ENCODE measurements around the gene RAB28.
"Not testable (repeated sequence)": the region's sequence is repeated elsewhere in the genome, so short reads cannot be mapped to it uniquely, and the experiment has no call there.

Gene RAB28

GRCh38 chr4:13409324-13409723, 74.8 kb downstream of the RAB28 start:
- POLR2A ChIA-PET: no interaction called here
- no peak overlapping the region for H3K4me3 ChIP-seq (ENCODE audit: low read depth, low read length)
- DNase-seq (ENCODE audit: low read depth, low spot score): no peak
- CTCF ChIA-PET: no interaction called here
- TF ChIP-seq CTCF (IDR thresholded peaks at IDR 0.05; ENCODE audit: insufficient read depth, low read length, missing control alignments): no peak

- CTCF ChIA-PET; H3K4me3 ChIP-seq (ENCODE audit: low read depth, low read length); DNase-seq (ENCODE audit: low read depth, low spot score); POLR2A ChIA-PET: not testable (repeated sequence)
These were observed 78.0 kb downstream of the RAB28 start for GRCh38 chr4:13406156-13406555.

- CTCF ChIA-PET: interaction anchor here (1.2 kb wide), 1 partner anchor 551 kb away, joined by 3 read pairs; no protein-coding TSS in a partner anchor
- no peak for TF ChIP-seq CTCF (IDR thresholded peaks at IDR 0.05; ENCODE audit: insufficient read depth, low read length, missing control alignments)
These were observed 80.3 kb downstream of the RAB28 start for GRCh38 chr4:13403833-13404232.

GRCh38 chr4:13403326-13403725, 80.8 kb downstream of the RAB28 start:
- ChIA-PET POLR2A (no interaction called here), CTCF (interaction anchor here (1.9 kb wide), 1 partner anchor 10 kb away, joined by 6 read pairs; no protein-coding TSS in a partner anchor)
- no peak overlapping the region for H3K4me3 ChIP-seq (ENCODE audit: low read depth, low read length)
- no peak for TF ChIP-seq CTCF (IDR thresholded peaks at IDR 0.05; ENCODE audit: insufficient read depth, low read length, missing control alignments)
- no peak for DNase-seq (ENCODE audit: low read depth, low spot score)

More at GRCh38 chr4:13403833-13404232, 80.3 kb downstream of the RAB28 start:
- DNase-seq (ENCODE audit: low read depth, low spot score): no peak
- POLR2A ChIA-PET: no interaction called here
- no peak overlapping the region for H3K4me3 ChIP-seq (ENCODE audit: low read depth, low read length)

GRCh38 chr4:13399257-13399656, 84.9 kb downstream of the RAB28 start:
- TF ChIP-seq CTCF (IDR thresholded peaks at IDR 0.05; ENCODE audit: insufficient read depth, low read length, missing control alignments): no peak
- CTCF ChIA-PET: no interaction called here
- DNase-seq (ENCODE audit: low read depth, low spot score): no peak
- POLR2A ChIA-PET: no interaction called here
- H3K4me3 ChIP-seq (ENCODE audit: low read depth, low read length): no peak overlapping the region

GRCh38 chr4:13396161-13396560, 88.0 kb downstream of the RAB28 start:
- H3K4me3 ChIP-seq (ENCODE audit: low read depth, low read length): no peak overlapping the region
- no peak for TF ChIP-seq CTCF (IDR thresholded peaks at IDR 0.05; ENCODE audit: insufficient read depth, low read length, missing control alignments)
- ChIA-PET POLR2A (no interaction called here), CTCF (no interaction called here)
- no peak for DNase-seq (ENCODE audit: low read depth, low spot score)

- CTCF ChIA-PET; POLR2A ChIA-PET; H3K4me3 ChIP-seq (ENCODE audit: low read depth, low read length); DNase-seq (ENCODE audit: low read depth, low spot score): not testable (repeated sequence)
These were observed 94.2 kb downstream of the RAB28 start for GRCh38 chr4:13389901-13390300.

All from AG04449 (cell line).